GM12878 (cell line): ENCODE results near the gene IGSF8. TPM values are rescaled to one million over a fixed set of nuclear protein-coding genes. Genes with fewer than 3 reads are reported as not detected.

ENCODE experiments used
- ATF7 ChIP-seq: fragments of 450-650 bp; IDR thresholded peaks from 2 replicates; pipeline ENCODE4 v1.6.1; 2016; ENCODE audit warnings: low read depth, mild to moderate bottlenecking
- BACH1 ChIP-seq: fragments of 450-650 bp; IDR thresholded peaks from 2 replicates; pipeline ENCODE4 v1.6.1; 2017; ENCODE audit warnings: mild to moderate bottlenecking, borderline replicate concordance
- BCL11A ChIP-seq: IDR thresholded peaks from 2 replicates; pipeline ENCODE4 v1.6.1; 2011; ENCODE audit warnings: low read depth, low read length
- BMI1 ChIP-seq: fragments of 450-650 bp; IDR thresholded peaks from 2 replicates; pipeline ENCODE4 v1.6.1; 2016; ENCODE audit warnings: mild to moderate bottlenecking, moderate library complexity, borderline replicate concordance
- CHD4 ChIP-seq: fragments of 200-600 bp; sonication (generic); IDR thresholded peaks from 2 replicates; pipeline ENCODE4 v1.6.1; 2016; ENCODE audit warnings: mild to moderate bottlenecking
- CREB1 ChIP-seq: IDR thresholded peaks from 2 replicates; pipeline ENCODE4 v1.6.1; 2012; ENCODE audit warnings: low read depth, mild to moderate bottlenecking, inconsistent platforms
- CREM ChIP-seq: IDR thresholded peaks from 2 replicates; pipeline ENCODE4 v1.6.1; 2014; ENCODE audit warnings: antibody characterized with exemption, low read depth
- EGR1 ChIP-seq, 2 experiments: IDR thresholded peaks; 1 replicate in 1 of 2; 2 replicates in 1 of 2; pipeline ENCODE4 v1.6.1; 2011 to 2012; ENCODE audit warnings: low read depth in 2 of 2, low read length in 2 of 2, borderline replicate concordance in 1 of 2, mild to moderate bottlenecking in 1 of 2, moderate library complexity in 1 of 2
- IRF4 ChIP-seq: IDR thresholded peaks from 2 replicates; pipeline ENCODE4 v1.6.1; 2011; ENCODE audit warnings: low read depth, low read length
- MAX ChIP-seq: IDR thresholded peaks from 2 replicates; pipeline ENCODE4 v1.6.1; 2012; ENCODE audit warnings: low read depth, low read length, improper control_type of control experiment
- NBN ChIP-seq: fragments of 450-650 bp; IDR thresholded peaks from 2 replicates; pipeline ENCODE4 v1.6.1; 2016
- PBX3 ChIP-seq: IDR thresholded peaks from 2 replicates; pipeline ENCODE4 v1.6.1; 2011; ENCODE audit warnings: mild to moderate bottlenecking, low read depth, low read length, moderate library complexity; ENCODE audit not compliant: insufficient replicate concordance
- TCF3 ChIP-seq: IDR thresholded peaks from 2 replicates; pipeline ENCODE4 v1.6.1; 2012; ENCODE audit warnings: low read depth, mild to moderate bottlenecking, low read length, borderline replicate concordance; ENCODE audit not compliant: insufficient read depth
- polyA plus RNA-seq, 11 experiments: library from polyadenylated mRNA; depleted of rRNA in 4 of 11; unstranded in 6 of 11; stranded (reverse) in 5 of 11; fragments of >200 nt; fragmentation: Nextera tagmentation in 4 of 11; fragmentation: Illumina TruSeq in 1 of 11; extraction: Ambion mirVana in 4 of 11; extraction: Trizol in 1 of 11; gene quantifications; 1 replicate in 1 of 11; 2 replicates in 10 of 11; pipeline versions ENCODE4 v1.2.1 to v1.2.3, GENCODE V29; 2011 to 2016; ENCODE audit warnings: inconsistent platforms in 2 of 11, missing spikeins in 2 of 11, low read depth in 1 of 11
- total RNA-seq, 4 experiments: library from RNA; depleted of rRNA in 3 of 4; stranded (reverse); fragments of >200 nt in 3 of 4; fragmentation: Illumina TruSeq in 1 of 4; extraction: Trizol in 1 of 4; gene quantifications; 2 replicates each; pipeline versions ENCODE4 v1.2.1 to v1.2.3, GENCODE V29; 2013 to 2021
- TF ChIP-seq, protein P1 (sequence below): fragments of 450-650 bp; IDR thresholded peaks from 2 replicates; pipeline ENCODE4 v1.6.1; 2017; ENCODE audit warnings: borderline replicate concordance

IGSF8 gene
- total and polyA plus RNA-seq, 10 of the 15 experiments (the other 5 are each of a cell fraction or from before 2014, with no cell fraction given) = 0.64 to 24.7 (median 13.9) TPM

DNA sequence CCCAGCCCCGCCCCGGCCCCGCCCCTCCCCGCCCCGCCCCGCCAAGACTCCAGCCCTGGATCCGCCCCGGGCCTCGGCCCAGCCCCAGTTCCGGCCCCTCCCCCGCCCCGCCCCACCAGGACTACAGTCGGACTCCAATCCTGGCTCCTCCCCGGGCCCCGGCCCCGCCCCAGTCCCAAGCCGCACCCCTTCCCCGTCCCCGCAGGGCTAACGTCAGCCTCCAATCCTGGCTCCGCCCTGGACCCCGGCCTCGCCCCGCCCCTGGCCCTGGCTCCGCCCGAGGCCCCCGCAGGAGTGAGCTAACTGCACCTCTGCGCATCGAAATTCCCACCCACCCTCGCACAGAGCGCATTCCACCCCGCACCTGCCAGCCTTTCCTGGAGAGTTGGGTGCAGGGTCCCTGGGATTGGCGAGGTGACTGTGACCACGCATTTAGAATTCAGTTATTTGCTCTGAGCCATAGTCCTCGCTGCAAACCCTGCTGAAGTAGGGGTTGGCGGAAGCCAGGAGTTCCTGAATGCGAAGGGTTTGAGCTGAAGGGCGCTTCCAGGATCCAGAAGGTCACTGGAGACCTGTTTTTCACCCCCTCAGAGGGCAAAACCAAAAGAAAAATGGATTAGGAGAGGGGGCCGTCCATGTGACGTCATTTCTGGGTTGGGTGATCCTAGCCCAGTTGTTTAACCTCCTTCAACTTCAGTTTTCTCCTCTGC lies 588 bp upstream of the IGSF8 start (continued):
- TF ChIP-seq TCF3 = no peak
- no peak for TF ChIP-seq BACH1
- TF ChIP-seq ATF7 = peak; percentile 97
- TF ChIP-seq IRF4 = no peak
- TF ChIP-seq PBX3 = no peak
- no peak for TF ChIP-seq MAX
- 0 out of 2 replicates have a peak, but pooled peaks have one; percentile 43 for TF ChIP-seq NBN
- TF ChIP-seq BCL11A = no peak
- TF ChIP-seq, protein P1, sequence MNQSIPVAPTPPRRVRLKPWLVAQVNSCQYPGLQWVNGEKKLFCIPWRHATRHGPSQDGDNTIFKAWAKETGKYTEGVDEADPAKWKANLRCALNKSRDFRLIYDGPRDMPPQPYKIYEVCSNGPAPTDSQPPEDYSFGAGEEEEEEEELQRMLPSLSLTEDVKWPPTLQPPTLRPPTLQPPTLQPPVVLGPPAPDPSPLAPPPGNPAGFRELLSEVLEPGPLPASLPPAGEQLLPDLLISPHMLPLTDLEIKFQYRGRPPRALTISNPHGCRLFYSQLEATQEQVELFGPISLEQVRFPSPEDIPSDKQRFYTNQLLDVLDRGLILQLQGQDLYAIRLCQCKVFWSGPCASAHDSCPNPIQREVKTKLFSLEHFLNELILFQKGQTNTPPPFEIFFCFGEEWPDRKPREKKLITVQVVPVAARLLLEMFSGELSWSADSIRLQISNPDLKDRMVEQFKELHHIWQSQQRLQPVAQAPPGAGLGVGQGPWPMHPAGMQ = no peak
- peak; percentile 45 for TF ChIP-seq CREM
- TF ChIP-seq BMI1 = no peak
- TF ChIP-seq CREB1 = 0 out of 2 replicates have a peak, but pooled peaks have one; percentile 26
- TF ChIP-seq CHD4 = no peak
- TF ChIP-seq EGR1 (IDR thresholded peaks at IDR 0.05; ENCODE audit: borderline replicate concordance in 1 of 2, low read depth in 2 of 2, low read length in 2 of 2) = 0 out of 3 replicates have a peak, but pooled peaks of 1 of the 2 experiments have one; percentile 1
